HEK293T (cell line): ENCODE measurements around the gene EXOC4.

Experiments used
- CTCF ChIA-PET: fragments of 350-600 bp; formaldehyde crosslinking; extraction: SDS; loops from one replicate; lab custom pipeline; 2021; ENCODE audit warnings: antibody characterized with exemption, inconsistent platforms; lab: Yijun Ruan, JAX
- POLR2A ChIA-PET: fragments of 350-600 bp; formaldehyde crosslinking; extraction: SDS; loops from one replicate; lab custom pipeline; 2020; ENCODE audit warnings: antibody characterized with exemption, inconsistent platforms; lab: Yijun Ruan, JAX
- DNase-seq: peaks from one replicate; pipeline ENCODE4 v3.0.0; 2012; ENCODE audit warnings: mixed read lengths; ENCODE audit errors: extremely low spot score
- ARNT ChIP-seq: fragments of 450-650 bp; IDR thresholded peaks from 2 replicates; pipeline ENCODE4 v1.6.1; 2017; ENCODE audit warnings: mild to moderate bottlenecking
- BHLHE40 ChIP-seq: fragments of 450-650 bp; IDR thresholded peaks from 2 replicates; pipeline ENCODE4 v1.6.1; 2016; ENCODE audit warnings: mild to moderate bottlenecking, moderate library complexity, borderline replicate concordance
- CTBP1 ChIP-seq: fragments of 450-650 bp; IDR thresholded peaks from 2 replicates; pipeline ENCODE4 v1.6.1; 2016; ENCODE audit warnings: borderline replicate concordance
- ELF4 ChIP-seq: fragments of 450-650 bp; IDR thresholded peaks from 2 replicates; pipeline ENCODE4 v1.6.1; 2017; ENCODE audit warnings: antibody characterized with exemption
- FOXA1 ChIP-seq: fragments of 450-650 bp; IDR thresholded peaks from 2 replicates; pipeline ENCODE4 v1.6.1; 2016; ENCODE audit warnings: mild to moderate bottlenecking
- FOXK2 ChIP-seq: fragments of 450-650 bp; IDR thresholded peaks from 2 replicates; pipeline ENCODE4 v1.6.1; 2016; ENCODE audit warnings: mild to moderate bottlenecking
- FOXM1 ChIP-seq: fragments of 450-650 bp; IDR thresholded peaks from 2 replicates; pipeline ENCODE4 v1.6.1; 2017; ENCODE audit warnings: mild to moderate bottlenecking, borderline replicate concordance
- HDGF ChIP-seq: fragments of 450-650 bp; IDR thresholded peaks from 2 replicates; pipeline ENCODE4 v1.6.1; 2017; ENCODE audit warnings: antibody characterized with exemption, borderline replicate concordance
- L3MBTL2 ChIP-seq: fragments of 450-650 bp; conservative IDR thresholded peaks from 2 replicates; pipeline ENCODE4 v1.6.1; 2016; ENCODE audit warnings: mild to moderate bottlenecking
- LEF1 ChIP-seq: fragments of 450-650 bp; IDR thresholded peaks from 2 replicates; pipeline ENCODE4 v1.6.1; 2017; ENCODE audit warnings: mild to moderate bottlenecking, borderline replicate concordance
- NFRKB ChIP-seq: fragments of 450-650 bp; IDR thresholded peaks from 2 replicates; pipeline ENCODE4 v1.6.1; 2016; ENCODE audit warnings: mild to moderate bottlenecking, moderate library complexity
- PKNOX1 ChIP-seq: fragments of 450-650 bp; IDR thresholded peaks from 2 replicates; pipeline ENCODE4 v1.6.1; 2016
- SP1 ChIP-seq: fragments of 450-650 bp; IDR thresholded peaks from 2 replicates; pipeline ENCODE4 v1.6.1; 2017
- SUZ12 ChIP-seq: fragments of 450-650 bp; IDR thresholded peaks from 2 replicates; pipeline ENCODE4 v1.6.1; 2016; ENCODE audit warnings: mild to moderate bottlenecking
- TARDBP ChIP-seq: fragments of 450-650 bp; IDR thresholded peaks from 2 replicates; pipeline ENCODE4 v1.6.1; 2016
- ZNF384 ChIP-seq: fragments of 450-650 bp; IDR thresholded peaks from 2 replicates; pipeline ENCODE4 v1.6.1; 2016

Gene EXOC4

GRCh38 chr7:133670250-133670649 is 417.4 kb downstream of the EXOC4 start:
- TF ChIP-seq ARNT (no peak), ZNF384 (no peak), BHLHE40 (no peak), NFRKB (no peak), ELF4 (no peak), HDGF (no peak), PKNOX1 (no peak), CTBP1 (no peak), TARDBP (no peak), SP1 (no peak), LEF1 (no peak), SUZ12 (no peak), FOXM1 (no peak), L3MBTL2 (no peak), FOXA1 (no peak), FOXK2 (no peak)
- CTCF ChIA-PET, result no interaction called here
- POLR2A ChIA-PET, result no interaction called here
- DNase-seq, result no peak

GRCh38 chr7:133672866-133673265 is 420.0 kb downstream of the EXOC4 start:
- CTCF ChIA-PET, result no interaction called here
- TF ChIP-seq L3MBTL2 (no peak), LEF1 (no peak), ZNF384 (no peak), FOXA1 (no peak), TARDBP (no peak), FOXK2 (no peak), BHLHE40 (no peak), NFRKB (no peak), HDGF (no peak), SP1 (no peak), PKNOX1 (no peak), CTBP1 (no peak), ARNT (no peak), ELF4 (no peak), SUZ12 (no peak), FOXM1 (no peak)
- no peak for DNase-seq
- POLR2A ChIA-PET, result no interaction called here

- TF ChIP-seq ARNT (no peak), SP1 (no peak), FOXA1 (no peak), FOXM1 (no peak), HDGF (no peak), ZNF384 (no peak), ELF4 (no peak), SUZ12 (no peak), BHLHE40 (no peak), TARDBP (no peak), FOXK2 (no peak), NFRKB (no peak), L3MBTL2 (no peak), PKNOX1 (no peak)
- ChIA-PET POLR2A (no interaction called here), CTCF (no interaction called here)
- no peak for DNase-seq
These were observed 421.3 kb downstream of the EXOC4 start for GRCh38 chr7:133674079-133674763.

- POLR2A ChIA-PET, result no interaction called here
These were observed 422.8 kb downstream of the EXOC4 start for GRCh38 chr7:133675510-133676218.

GRCh38 chr7:133676805-133677370 is 424.0 kb downstream of the EXOC4 start:
- DNase-seq, result no peak
- TF ChIP-seq TARDBP (no peak), CTBP1 (no peak), ARNT (no peak), NFRKB (no peak), FOXA1 (no peak), PKNOX1 (no peak), L3MBTL2 (no peak), LEF1 (no peak), ELF4 (no peak), HDGF (no peak)
- ChIA-PET POLR2A (no interaction called here), CTCF (interaction anchor here (0.9 kb wide), 1 partner anchor 18 kb away, joined by 3 read pairs; no protein-coding TSS in a partner anchor)

More at GRCh38 chr7:133675510-133676218, 422.8 kb downstream of the EXOC4 start:
- no peak for DNase-seq
- CTCF ChIA-PET, result no interaction called here
- TF ChIP-seq FOXA1 (no peak), SP1 (no peak)
